Measurements from ENCODE around the gene DERL3. TPM values are rescaled to one million over a fixed set of nuclear protein-coding genes. Genes with fewer than 3 reads are reported as not detected.

DERL3 gene
- total RNA-seq, 2 experiments from 2014 or later = 0.66 to 0.98 TPM

DNA sequence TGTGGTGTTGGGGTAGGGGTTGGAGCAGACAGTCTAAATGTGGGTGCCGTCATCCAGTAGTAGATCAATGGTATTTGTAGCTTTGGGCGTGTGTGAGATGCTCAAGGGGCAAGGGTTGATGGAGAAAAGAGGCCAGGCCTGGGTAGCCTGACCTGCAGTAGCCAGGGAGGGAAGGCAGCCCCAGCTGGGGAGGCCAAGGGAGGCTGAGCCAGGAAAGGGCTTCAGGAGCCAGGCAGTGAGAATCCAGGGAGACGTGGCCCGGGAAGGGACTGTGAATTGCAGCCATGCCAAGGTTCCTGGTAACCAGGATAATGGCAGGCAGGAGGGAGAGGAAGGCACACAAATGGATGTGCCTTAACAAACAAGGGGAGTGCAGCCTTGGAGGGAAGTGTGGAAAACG, 2.5 kb upstream of the DERL3 start:
- H3K4me3 ChIP-seq (ENCODE audit: low read length) = no peak overlapping the region
- no peak overlapping the region for H3K27ac ChIP-seq (ENCODE audit: low read depth in 1 of 2, low read length in 2 of 2)
- H3K36me3 Mint-ChIP-seq (ENCODE audit: low read depth) = no peaks in the 10 kb centered on the region
- ChIA-PET CTCF (no interaction called here), POLR2A (no interaction called here)
- no peak overlapping the region for H3K27ac Mint-ChIP-seq
- H3K4me1 Mint-ChIP-seq (ENCODE audit: low read depth) = peaks cover 18% of the 10 kb centered on the region
- intact Hi-C loops (cut with DNase I, micrococcal nuclease) = no loop called here
- H3K36me3 ChIP-seq (ENCODE audit: insufficient read depth, low read length) = no peaks in the 10 kb centered on the region
- H3K4me3 Mint-ChIP-seq = no peak overlapping the region
- no peak for ATAC-seq (ENCODE audit: poor library complexity)
- H3K4me1 ChIP-seq (ENCODE audit: insufficient read depth, low read length) = peaks cover 25% of the 10 kb centered on the region
- H3K9me3 Mint-ChIP-seq = no peaks in the 10 kb centered on the region
- no peaks in the 10 kb centered on the region for H3K9me3 ChIP-seq (ENCODE audit: control insufficient read depth in 1 of 2, insufficient read depth in 1 of 2, low read length in 2 of 2)
- H3K27me3 ChIP-seq (ENCODE audit: control insufficient read depth in 1 of 2, insufficient read depth in 2 of 2, low read length in 2 of 2) = no peaks in the 10 kb centered on the region
- no peaks in the 10 kb centered on the region for H3K27me3 Mint-ChIP-seq
- DNase-seq = no peak
- TF ChIP-seq, protein P1, sequence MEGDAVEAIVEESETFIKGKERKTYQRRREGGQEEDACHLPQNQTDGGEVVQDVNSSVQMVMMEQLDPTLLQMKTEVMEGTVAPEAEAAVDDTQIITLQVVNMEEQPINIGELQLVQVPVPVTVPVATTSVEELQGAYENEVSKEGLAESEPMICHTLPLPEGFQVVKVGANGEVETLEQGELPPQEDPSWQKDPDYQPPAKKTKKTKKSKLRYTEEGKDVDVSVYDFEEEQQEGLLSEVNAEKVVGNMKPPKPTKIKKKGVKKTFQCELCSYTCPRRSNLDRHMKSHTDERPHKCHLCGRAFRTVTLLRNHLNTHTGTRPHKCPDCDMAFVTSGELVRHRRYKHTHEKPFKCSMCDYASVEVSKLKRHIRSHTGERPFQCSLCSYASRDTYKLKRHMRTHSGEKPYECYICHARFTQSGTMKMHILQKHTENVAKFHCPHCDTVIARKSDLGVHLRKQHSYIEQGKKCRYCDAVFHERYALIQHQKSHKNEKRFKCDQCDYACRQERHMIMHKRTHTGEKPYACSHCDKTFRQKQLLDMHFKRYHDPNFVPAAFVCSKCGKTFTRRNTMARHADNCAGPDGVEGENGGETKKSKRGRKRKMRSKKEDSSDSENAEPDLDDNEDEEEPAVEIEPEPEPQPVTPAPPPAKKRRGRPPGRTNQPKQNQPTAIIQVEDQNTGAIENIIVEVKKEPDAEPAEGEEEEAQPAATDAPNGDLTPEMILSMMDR (IDR thresholded peaks at IDR 0.05) = no peak

DNA sequence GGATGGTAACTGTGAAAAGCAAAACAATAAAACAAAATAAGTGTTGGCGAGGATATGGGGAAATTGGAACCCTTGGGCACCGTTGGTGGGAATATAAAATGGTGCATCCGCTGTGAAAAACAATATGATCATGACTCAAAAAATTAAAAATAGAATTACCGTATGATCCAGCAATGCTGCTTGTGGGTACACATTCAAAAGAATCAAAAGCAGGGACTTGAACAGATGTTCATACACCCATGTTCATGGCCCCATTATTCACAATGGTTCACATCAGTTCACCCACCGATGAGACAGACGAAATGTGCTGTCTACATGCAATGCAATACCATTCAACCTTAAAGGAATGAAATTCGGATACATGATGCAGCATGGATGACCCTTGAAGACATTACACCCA, 1.2 kb upstream of the DERL3 start:
- POLR2A ChIA-PET = no interaction called here
- H3K4me1 Mint-ChIP-seq (ENCODE audit: low read depth) = peaks cover 19% of the 10 kb centered on the region
- no peaks in the 10 kb centered on the region for H3K27me3 Mint-ChIP-seq
- H3K27me3 ChIP-seq (ENCODE audit: control insufficient read depth in 1 of 2, insufficient read depth in 2 of 2, low read length in 2 of 2) = no peaks in the 10 kb centered on the region
- intact Hi-C loops (cut with DNase I, micrococcal nuclease) = no loop called here
- no peak overlapping the region for H3K27ac Mint-ChIP-seq
- no peak overlapping the region for H3K27ac ChIP-seq (ENCODE audit: low read depth in 1 of 2, low read length in 2 of 2)
- peaks cover 25% of the 10 kb centered on the region for H3K4me1 ChIP-seq (ENCODE audit: insufficient read depth, low read length)
- no peak for ATAC-seq (ENCODE audit: poor library complexity)
- H3K36me3 Mint-ChIP-seq (ENCODE audit: low read depth) = peaks cover 5% of the 10 kb centered on the region
- H3K4me3 ChIP-seq (ENCODE audit: low read length) = no peak overlapping the region
- DNase-seq = no peak
- peaks cover 10% of the 10 kb centered on the region for H3K36me3 ChIP-seq (ENCODE audit: insufficient read depth, low read length)
- no peaks in the 10 kb centered on the region for H3K9me3 ChIP-seq (ENCODE audit: control insufficient read depth in 1 of 2, insufficient read depth in 1 of 2, low read length in 2 of 2)
- TF ChIP-seq, protein P1 (IDR thresholded peaks at IDR 0.05) = no peak
- CTCF ChIA-PET = no interaction called here
- H3K9me3 Mint-ChIP-seq = no peaks in the 10 kb centered on the region
- peak overlapping the region; percentile 40 for H3K4me3 Mint-ChIP-seq

DNA sequence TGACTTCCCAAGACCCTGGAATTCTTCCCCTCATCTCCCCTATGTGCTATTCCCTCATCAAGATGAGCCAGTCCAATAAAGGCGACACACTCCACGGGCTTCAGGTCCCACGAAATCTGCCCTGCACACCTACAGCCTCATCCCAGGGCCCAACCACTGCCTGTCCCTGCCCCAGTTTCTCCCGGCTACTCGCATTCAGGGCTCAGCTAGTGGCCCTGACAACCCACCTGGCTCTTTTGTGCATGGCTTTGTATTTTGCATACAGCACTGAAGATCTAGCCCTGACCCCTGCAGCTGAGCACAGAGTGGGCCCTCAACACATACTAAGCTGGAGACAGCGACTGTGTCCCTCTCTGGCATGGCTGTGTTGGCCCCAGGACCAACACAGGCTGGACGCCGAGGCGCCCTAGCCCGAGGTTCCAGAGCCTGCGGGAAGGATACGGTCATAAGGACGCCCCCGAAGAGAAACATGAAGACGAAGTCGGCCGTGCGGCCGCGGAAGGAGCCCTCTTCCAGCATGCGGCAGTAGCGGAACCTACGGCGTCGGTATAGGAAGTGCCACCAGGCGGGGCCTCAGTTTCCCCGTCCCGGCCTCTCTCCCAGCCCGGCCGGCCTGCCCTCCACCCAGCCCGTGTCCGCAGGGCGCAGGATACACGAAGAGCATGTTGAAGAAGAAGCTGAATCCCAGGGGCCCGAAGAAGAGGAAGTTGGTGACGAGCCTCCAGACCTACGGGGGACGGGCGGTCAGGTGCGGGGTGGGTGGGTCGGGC, 710 bp downstream of the DERL3 start:
- intact Hi-C loops (cut with DNase I, micrococcal nuclease) = loop anchor here (2.0 to 5.0 kb wide), 3 partner anchors 51 to 719 kb away; partner anchors contain the start of genes SMARCB1 (in 2 of the 2), GUCD1 (in 1 of the 2) and SNRPD3 (in 1 of the 2)
- Mint-ChIP-seq H3K4me1 (ENCODE audit: low read depth) (peaks cover 19% of the 10 kb centered on the region), H3K36me3 (ENCODE audit: low read depth) (peaks cover 5% of the 10 kb centered on the region), H3K27ac (peak overlapping the region; percentile 52), H3K4me3 (peak overlapping the region; percentile 91), H3K27me3 (no peaks in the 10 kb centered on the region), H3K9me3 (no peaks in the 10 kb centered on the region)
- ChIA-PET POLR2A (interaction anchor here (0.9 kb wide), 1 partner anchor 19 kb away, joined by 6 read pairs; the partner anchor contains the start of gene SLC2A11), CTCF (no interaction called here)
- DNase-seq = no peak
- peaks cover 25% of the 10 kb centered on the region for H3K36me3 ChIP-seq (ENCODE audit: insufficient read depth, low read length)
- no peaks in the 10 kb centered on the region for H3K27me3 ChIP-seq (ENCODE audit: control insufficient read depth in 1 of 2, insufficient read depth in 2 of 2, low read length in 2 of 2)
- ATAC-seq (ENCODE audit: poor library complexity) = no peak
- peaks cover 25% of the 10 kb centered on the region for H3K4me1 ChIP-seq (ENCODE audit: insufficient read depth, low read length)
- peak overlapping the region; percentile 80 for H3K4me3 ChIP-seq (ENCODE audit: low read length)
- H3K9me3 ChIP-seq (ENCODE audit: control insufficient read depth in 1 of 2, insufficient read depth in 1 of 2, low read length in 2 of 2) = no peaks in the 10 kb centered on the region
- no peak overlapping the region for H3K27ac ChIP-seq (ENCODE audit: low read depth in 1 of 2, low read length in 2 of 2)
- TF ChIP-seq, protein P1 (IDR thresholded peaks at IDR 0.05) = no peak
